Thyroid gland (tissue), 4 donors: ENCODE measurements around the gene CHSY1. TPM values are rescaled to one million over a fixed set of nuclear protein-coding genes. Genes with fewer than 3 reads are reported as not detected.
A peak's percentile ranks its signal among the peaks of the same experiment; 100 is the strongest.

ENCODE experiments used
- DNase-seq, 2 donors: peaks; one replicate each; pipeline ENCODE4 v3.0.0-alpha.2; 2019
- H3K27ac ChIP-seq, 3 donors: fragments of 200-600 bp; sonication (generic); 1 replicate in 2 of 3; 2 replicates in 1 of 3; pipeline ENCODE4 v1.5.1; 2016 to 2019; ENCODE audit warnings: mild to moderate bottlenecking in 1 of 3, moderate library complexity in 1 of 3
- H3K27me3 ChIP-seq: fragments of 200-600 bp; sonication (generic); one replicate; pipeline ENCODE4 v1.5.1; 2019
- H3K36me3 ChIP-seq, 2 donors: fragments of 200-600 bp; sonication (generic); one replicate each; pipeline ENCODE4 v1.5.1; 2016 to 2019
- H3K4me1 ChIP-seq, 2 donors: fragments of 200-600 bp; sonication (generic); one replicate each; pipeline ENCODE4 v1.5.1; 2017 to 2019
- H3K4me3 ChIP-seq, 3 donors: fragments of 200-600 bp; sonication (generic); replicated peaks in 1 of 3; 1 replicate in 2 of 3; 2 replicates in 1 of 3; pipeline ENCODE4 v1.5.1; 2016; ENCODE audit warnings: mild to moderate bottlenecking in 1 of 3
- H3K9me3 ChIP-seq: fragments of 200-600 bp; sonication (generic); one replicate; pipeline ENCODE4 v1.5.1; 2017
- POLR2A ChIP-seq, 2 donors: fragments of 450-650 bp; IDR thresholded peaks; one replicate each; pipeline ENCODE4 v1.6.1; 2017; ENCODE audit warnings: antibody characterized with exemption in 2 of 2, mild to moderate bottlenecking in 2 of 2, moderate library complexity in 1 of 2
- WGBS, 2 donors: methylation state at CpG; one replicate each; pipeline ENCODE4 v1.1.5; 2017; 5-methylcytosine and 5-hydroxymethylcytosine counted together
- intact Hi-C: fragments of 100-400 bp; cut with DNase I; formaldehyde crosslinking; loops from one replicate; pipeline ENCODE4 v1.15.1; 2023
- total RNA-seq, 4 donors: library from RNA; depleted of rRNA; stranded (reverse); fragments of >200 nt; gene quantifications; one replicate each; pipeline ENCODE4 v1.2.3, GENCODE V29; 2016
- TF ChIP-seq, protein P1 (sequence below), 6 experiments: fragments of 200-600 bp in 3 of 6; fragments of 450-650 bp in 3 of 6; sonication (generic) in 3 of 6; IDR thresholded peaks; one replicate each; pipeline ENCODE4 v1.5.1; 2016 to 2019; ENCODE audit warnings: antibody characterized with exemption in 6 of 6, mild to moderate bottlenecking in 2 of 6, inconsistent platforms in 1 of 6, moderate library complexity in 1 of 6

CHSY1 gene
- total RNA-seq, 4 donors from 2014 or later: 13.8 to 26.6 (median 18.5) TPM

GRCh38 chr15:101262551-101262950, 10.7 kb upstream of the CHSY1 start:
- WGBS, 2 donors: 73 to 85% methylated on average over 4 of the region's 4 CpGs

GRCh38 chr15:101258238-101259144, 6.6 kb upstream of the CHSY1 start:
- Histone ChIP-seq H3K36me3 (no peaks in the 10 kb centered on the region), H3K4me3 (no peak overlapping the region), H3K9me3 (no peaks in the 10 kb centered on the region), H3K27ac (no peak overlapping the region), H3K4me1 (no peaks in the 10 kb centered on the region), H3K27me3 (no peaks in the 10 kb centered on the region)
- TF ChIP-seq POLR2A (IDR thresholded peaks at IDR 0.05): no peak
- TF ChIP-seq, protein P1, sequence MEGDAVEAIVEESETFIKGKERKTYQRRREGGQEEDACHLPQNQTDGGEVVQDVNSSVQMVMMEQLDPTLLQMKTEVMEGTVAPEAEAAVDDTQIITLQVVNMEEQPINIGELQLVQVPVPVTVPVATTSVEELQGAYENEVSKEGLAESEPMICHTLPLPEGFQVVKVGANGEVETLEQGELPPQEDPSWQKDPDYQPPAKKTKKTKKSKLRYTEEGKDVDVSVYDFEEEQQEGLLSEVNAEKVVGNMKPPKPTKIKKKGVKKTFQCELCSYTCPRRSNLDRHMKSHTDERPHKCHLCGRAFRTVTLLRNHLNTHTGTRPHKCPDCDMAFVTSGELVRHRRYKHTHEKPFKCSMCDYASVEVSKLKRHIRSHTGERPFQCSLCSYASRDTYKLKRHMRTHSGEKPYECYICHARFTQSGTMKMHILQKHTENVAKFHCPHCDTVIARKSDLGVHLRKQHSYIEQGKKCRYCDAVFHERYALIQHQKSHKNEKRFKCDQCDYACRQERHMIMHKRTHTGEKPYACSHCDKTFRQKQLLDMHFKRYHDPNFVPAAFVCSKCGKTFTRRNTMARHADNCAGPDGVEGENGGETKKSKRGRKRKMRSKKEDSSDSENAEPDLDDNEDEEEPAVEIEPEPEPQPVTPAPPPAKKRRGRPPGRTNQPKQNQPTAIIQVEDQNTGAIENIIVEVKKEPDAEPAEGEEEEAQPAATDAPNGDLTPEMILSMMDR (IDR thresholded peaks at IDR 0.05): peak; percentile 68 to 94 (median 84)
- WGBS, 2 donors: 32 to 34% methylated on average over 9 to 11 of the region's 11 CpGs
- intact Hi-C loops: loop anchor here (2.0 to 10.0 kb wide), 2 partner anchors 244 to 344 kb away; partner anchors contain the start of gene LRRK1
- peak; percentile 61 to 65 for DNase-seq

More at GRCh38 chr15:101262551-101262950, 10.7 kb upstream of the CHSY1 start:
- no peaks in the 10 kb centered on the region for H3K27me3 ChIP-seq
- DNase-seq: no peak
- intact Hi-C loops: no loop called here
- H3K36me3 ChIP-seq: no peaks in the 10 kb centered on the region
- no peak overlapping the region for H3K27ac ChIP-seq
- peaks cover 0 to 8% of the 10 kb centered on the region in 2 donors for H3K4me1 ChIP-seq
- no peaks in the 10 kb centered on the region for H3K9me3 ChIP-seq
- no peak overlapping the region for H3K4me3 ChIP-seq
- TF ChIP-seq, protein P1 (IDR thresholded peaks at IDR 0.05): no peak
- no peak for TF ChIP-seq POLR2A (IDR thresholded peaks at IDR 0.05)

- H3K4me1 ChIP-seq: peaks cover 0 to 3% of the 10 kb centered on the region in 2 donors
- DNase-seq: no peak
- TF ChIP-seq, protein P1 (IDR thresholded peaks at IDR 0.05): no peak
- TF ChIP-seq POLR2A (IDR thresholded peaks at IDR 0.05): no peak
- H3K9me3 ChIP-seq: no peaks in the 10 kb centered on the region
- no peaks in the 10 kb centered on the region for H3K27me3 ChIP-seq
- intact Hi-C loops: loop anchor here (2.0 to 10.0 kb wide), 2 partner anchors 168 to 342 kb away; partner anchors contain the start of gene LRRK1
- WGBS, 2 donors: 85 to 87% methylated on average over 6 of the region's 6 CpGs
- H3K4me3 ChIP-seq: no peak overlapping the region
- H3K27ac ChIP-seq: no peak overlapping the region
- no peaks in the 10 kb centered on the region for H3K36me3 ChIP-seq
Measured at GRCh38 chr15:101256757-101257156, 4.9 kb upstream of the CHSY1 start.

DNA sequence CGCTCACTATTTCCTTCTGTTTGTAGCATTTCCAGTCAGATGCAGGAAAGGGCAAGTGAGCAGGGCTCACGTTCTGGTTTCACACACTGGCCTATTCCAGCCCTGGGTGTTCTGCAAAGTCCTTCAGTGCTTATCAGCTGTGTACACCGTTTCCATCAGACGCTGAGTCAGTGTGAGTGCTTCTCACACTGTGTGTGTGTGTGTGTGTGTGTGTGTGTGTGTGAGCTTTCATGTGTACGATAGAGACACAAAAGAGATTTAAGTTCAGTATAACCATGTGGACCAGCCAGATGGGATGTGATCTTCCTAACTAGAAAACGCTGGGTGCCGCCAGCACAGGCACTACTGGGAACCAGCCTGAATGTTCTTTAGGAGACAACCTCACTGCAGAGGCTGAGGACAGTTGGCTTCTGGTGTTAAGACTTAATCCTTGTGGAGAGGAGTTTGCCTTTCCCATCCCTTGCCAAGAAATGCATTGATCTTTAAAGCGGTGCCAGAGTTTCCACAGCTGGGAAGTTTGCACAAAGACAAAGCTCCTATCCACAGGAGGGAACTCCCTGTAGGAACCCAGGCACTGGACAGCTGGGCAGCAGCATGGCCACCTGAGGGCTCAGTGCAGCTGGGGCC, 3.9 kb upstream of the CHSY1 start:
- Histone ChIP-seq H3K27me3 (no peaks in the 10 kb centered on the region), H3K27ac (no peak overlapping the region), H3K4me3 (no peak overlapping the region), H3K36me3 (no peaks in the 10 kb centered on the region), H3K4me1 (peaks cover under 1 to 3% of the 10 kb centered on the region in 2 donors), H3K9me3 (no peaks in the 10 kb centered on the region)
- DNase-seq: peak; percentile 66 to 70
- no peak for TF ChIP-seq POLR2A (IDR thresholded peaks at IDR 0.05)
- TF ChIP-seq, protein P1 (IDR thresholded peaks at IDR 0.05): no peak
- WGBS, 2 donors: 33 to 38% methylated on average over 8 of the region's 8 CpGs
- intact Hi-C loops: loop anchor here (2.0 to 10.0 kb wide), 2 partner anchors 167 to 341 kb away; partner anchors contain the start of gene LRRK1
